NB4 (cell line): ENCODE measurements around the gene D2HGDH.

Experiments
- MYC ChIP-seq: IDR thresholded peaks from 2 replicates; pipeline ENCODE4 v1.6.1; 2011; ENCODE audit warnings: low read depth, low read length
- POLR2A ChIP-seq: IDR thresholded peaks from 2 replicates; pipeline ENCODE4 v1.6.1; 2011; ENCODE audit warnings: mild to moderate bottlenecking; ENCODE audit not compliant: insufficient read length; ENCODE audit errors: extremely low read depth
- TF ChIP-seq, protein P1 (sequence below): IDR thresholded peaks from one replicate; pipeline ENCODE4 v1.5.1; 2012; ENCODE audit warnings: low read depth, low read length
- TF ChIP-seq, protein P2 (sequence below): IDR thresholded peaks from 2 replicates; pipeline ENCODE4 v1.6.1; 2011; ENCODE audit warnings: low read depth, low read length

DNA sequence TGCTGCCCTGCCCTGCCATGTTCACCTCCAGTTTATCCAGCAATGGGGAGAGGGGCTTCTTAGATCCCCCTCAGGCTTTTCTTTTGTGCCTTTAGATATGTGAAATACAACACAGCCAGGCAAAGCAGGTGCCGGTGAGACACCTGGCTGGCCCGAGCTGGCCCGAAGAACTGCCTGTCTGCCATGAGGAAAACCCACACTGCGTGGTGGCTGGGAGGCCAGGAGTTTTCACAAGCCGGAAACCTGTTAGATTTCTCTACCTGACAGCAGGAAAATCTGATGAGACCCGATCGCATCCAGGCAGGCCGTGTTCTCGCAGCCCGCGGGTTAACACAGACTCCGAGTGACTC is 36.5 kb downstream of the D2HGDH start:
- TF ChIP-seq, protein P1, sequence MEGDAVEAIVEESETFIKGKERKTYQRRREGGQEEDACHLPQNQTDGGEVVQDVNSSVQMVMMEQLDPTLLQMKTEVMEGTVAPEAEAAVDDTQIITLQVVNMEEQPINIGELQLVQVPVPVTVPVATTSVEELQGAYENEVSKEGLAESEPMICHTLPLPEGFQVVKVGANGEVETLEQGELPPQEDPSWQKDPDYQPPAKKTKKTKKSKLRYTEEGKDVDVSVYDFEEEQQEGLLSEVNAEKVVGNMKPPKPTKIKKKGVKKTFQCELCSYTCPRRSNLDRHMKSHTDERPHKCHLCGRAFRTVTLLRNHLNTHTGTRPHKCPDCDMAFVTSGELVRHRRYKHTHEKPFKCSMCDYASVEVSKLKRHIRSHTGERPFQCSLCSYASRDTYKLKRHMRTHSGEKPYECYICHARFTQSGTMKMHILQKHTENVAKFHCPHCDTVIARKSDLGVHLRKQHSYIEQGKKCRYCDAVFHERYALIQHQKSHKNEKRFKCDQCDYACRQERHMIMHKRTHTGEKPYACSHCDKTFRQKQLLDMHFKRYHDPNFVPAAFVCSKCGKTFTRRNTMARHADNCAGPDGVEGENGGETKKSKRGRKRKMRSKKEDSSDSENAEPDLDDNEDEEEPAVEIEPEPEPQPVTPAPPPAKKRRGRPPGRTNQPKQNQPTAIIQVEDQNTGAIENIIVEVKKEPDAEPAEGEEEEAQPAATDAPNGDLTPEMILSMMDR = no peak
- TF ChIP-seq POLR2A (no peak), MYC (no peak)
- TF ChIP-seq, protein P2, sequence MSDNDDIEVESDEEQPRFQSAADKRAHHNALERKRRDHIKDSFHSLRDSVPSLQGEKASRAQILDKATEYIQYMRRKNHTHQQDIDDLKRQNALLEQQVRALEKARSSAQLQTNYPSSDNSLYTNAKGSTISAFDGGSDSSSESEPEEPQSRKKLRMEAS = no peak
